Skeletal muscle satellite cell (primary cell): Measurements from ENCODE around the gene HES6.
A peak's percentile ranks its signal among the peaks of the same experiment; 100 is the strongest.

Source experiments
- H3K27me3 ChIP-seq: 2 replicates; pipeline ENCODE4 v1.7.0; 2013; ENCODE audit warnings: low read length; ENCODE audit not compliant: control insufficient read depth, insufficient read depth
- H3K36me3 ChIP-seq: 2 replicates; pipeline ENCODE4 v1.7.0; 2013; ENCODE audit warnings: mild to moderate bottlenecking, control low read depth, low read length; ENCODE audit not compliant: insufficient read depth
- H3K4me1 ChIP-seq: 2 replicates; pipeline ENCODE4 v1.7.0; 2013; ENCODE audit warnings: low read length; ENCODE audit not compliant: control insufficient read depth, insufficient read depth
- H3K4me2 ChIP-seq: 2 replicates; pipeline ENCODE4 v1.7.0; 2013; ENCODE audit warnings: mild to moderate bottlenecking, low read length
- H3K4me3 ChIP-seq: 2 replicates; pipeline ENCODE4 v1.7.0; 2013; ENCODE audit warnings: low read length
- H3K9ac ChIP-seq: 2 replicates; pipeline ENCODE4 v1.7.0; 2013; ENCODE audit warnings: mild to moderate bottlenecking, low read depth, low read length, moderate library complexity
- H3K9me3 ChIP-seq: replicated peaks from 2 replicates; pipeline ENCODE4 v1.7.0; 2013; ENCODE audit warnings: mild to moderate bottlenecking, control low read depth, low read length

The HES6 gene

GRCh38 chr2:238250896-238251295 is 11.1 kb upstream of the HES6 start:
- no peak overlapping the region for H3K4me3 ChIP-seq
- no peak overlapping the region for H3K9ac ChIP-seq
- no peaks in the 10 kb centered on the region for H3K9me3 ChIP-seq
- H3K36me3 ChIP-seq = peaks cover 2% of the 10 kb centered on the region
- no peaks in the 10 kb centered on the region for H3K27me3 ChIP-seq
- no peak overlapping the region for H3K4me2 ChIP-seq
- no peaks in the 10 kb centered on the region for H3K4me1 ChIP-seq

- Histone ChIP-seq H3K9me3 (no peaks in the 10 kb centered on the region), H3K4me3 (no peak overlapping the region), H3K9ac (no peak overlapping the region), H3K36me3 (peaks cover 2% of the 10 kb centered on the region), H3K27me3 (no peaks in the 10 kb centered on the region), H3K4me1 (no peaks in the 10 kb centered on the region), H3K4me2 (no peak overlapping the region)
Measured at GRCh38 chr2:238247841-238248453, 8.1 kb upstream of the HES6 start.

GRCh38 chr2:238247002-238247822 is 7.4 kb upstream of the HES6 start:
- no peak overlapping the region for H3K4me3 ChIP-seq
- H3K36me3 ChIP-seq = peaks cover 2% of the 10 kb centered on the region
- no peaks in the 10 kb centered on the region for H3K9me3 ChIP-seq

GRCh38 chr2:238244151-238244550 is 4.3 kb upstream of the HES6 start:
- Histone ChIP-seq H3K4me3 (no peak overlapping the region), H3K9ac (no peak overlapping the region), H3K4me1 (peaks cover 13% of the 10 kb centered on the region), H3K36me3 (no peaks in the 10 kb centered on the region), H3K9me3 (no peaks in the 10 kb centered on the region), H3K4me2 (no peak overlapping the region), H3K27me3 (no peaks in the 10 kb centered on the region)

More at GRCh38 chr2:238247002-238247822, 7.4 kb upstream of the HES6 start:
- Histone ChIP-seq H3K27me3 (no peaks in the 10 kb centered on the region), H3K4me2 (no peak overlapping the region), H3K4me1 (peaks cover 4% of the 10 kb centered on the region), H3K9ac (no peak overlapping the region)

- Histone ChIP-seq H3K4me2 (no peak overlapping the region), H3K4me1 (peaks cover 16% of the 10 kb centered on the region), H3K36me3 (no peaks in the 10 kb centered on the region), H3K4me3 (no peak overlapping the region), H3K27me3 (peaks cover 3% of the 10 kb centered on the region), H3K9ac (no peak overlapping the region), H3K9me3 (no peaks in the 10 kb centered on the region)
Measured at GRCh38 chr2:238243496-238244076, 3.7 kb upstream of the HES6 start.

- H3K9ac ChIP-seq = no peak overlapping the region
- H3K36me3 ChIP-seq = no peaks in the 10 kb centered on the region
- no peak overlapping the region for H3K4me2 ChIP-seq
- H3K9me3 ChIP-seq = no peaks in the 10 kb centered on the region
- H3K4me1 ChIP-seq = peaks cover 16% of the 10 kb centered on the region
- H3K4me3 ChIP-seq = no peak overlapping the region
- H3K27me3 ChIP-seq = peaks cover 4% of the 10 kb centered on the region
Measured at GRCh38 chr2:238242731-238243495, 3.1 kb upstream of the HES6 start.

GRCh38 chr2:238241970-238242369 is 2.1 kb upstream of the HES6 start:
- no peaks in the 10 kb centered on the region for H3K9me3 ChIP-seq
- H3K4me1 ChIP-seq = peaks cover 16% of the 10 kb centered on the region
- peaks cover 7% of the 10 kb centered on the region for H3K27me3 ChIP-seq
- H3K4me2 ChIP-seq = no peak overlapping the region
- H3K4me3 ChIP-seq = no peak overlapping the region
- no peaks in the 10 kb centered on the region for H3K36me3 ChIP-seq
- H3K9ac ChIP-seq = no peak overlapping the region

- H3K9ac ChIP-seq = no peak overlapping the region
- peaks cover 15% of the 10 kb centered on the region for H3K27me3 ChIP-seq
- peak overlapping the region; percentile 25 for H3K4me2 ChIP-seq
- H3K4me1 ChIP-seq = peaks cover 16% of the 10 kb centered on the region
- no peaks in the 10 kb centered on the region for H3K36me3 ChIP-seq
- H3K9me3 ChIP-seq = no peaks in the 10 kb centered on the region
- H3K4me3 ChIP-seq = no peak overlapping the region
Measured at GRCh38 chr2:238240757-238241711, 1.2 kb upstream of the HES6 start.

- H3K9me3 ChIP-seq = no peaks in the 10 kb centered on the region
- peaks cover 23% of the 10 kb centered on the region for H3K27me3 ChIP-seq
- H3K36me3 ChIP-seq = no peaks in the 10 kb centered on the region
- peak overlapping the region; percentile 93 for H3K4me2 ChIP-seq
- peak overlapping the region; percentile 71 for H3K9ac ChIP-seq
- H3K4me3 ChIP-seq = peak overlapping the region; percentile 87
- peaks cover 16% of the 10 kb centered on the region for H3K4me1 ChIP-seq
Measured at GRCh38 chr2:238239543-238239862, 335 bp downstream of the HES6 start.

- H3K27me3 ChIP-seq = peaks cover 23% of the 10 kb centered on the region
- H3K4me2 ChIP-seq = peak overlapping the region; percentile 69
- peaks cover 16% of the 10 kb centered on the region for H3K4me1 ChIP-seq
- peak overlapping the region; percentile 87 for H3K4me3 ChIP-seq
- H3K9ac ChIP-seq = no peak overlapping the region
- no peaks in the 10 kb centered on the region for H3K9me3 ChIP-seq
- no peaks in the 10 kb centered on the region for H3K36me3 ChIP-seq
Measured at GRCh38 chr2:238238766-238239542, 884 bp downstream of the HES6 start.
